ENCODE data around the gene ZNF83.
"Not testable (repeated sequence)": the region's sequence is repeated elsewhere in the genome, so short reads cannot be mapped to it uniquely, and the experiment has no call there.

Gene ZNF83

GRCh38 chr19:52637718-52638585 lies at the start of gene ZNF83:
ZNF83 (minus strand) TSS chr19:52638355.
- peak; percentile 95 to 98 for DNase-seq

DNA sequence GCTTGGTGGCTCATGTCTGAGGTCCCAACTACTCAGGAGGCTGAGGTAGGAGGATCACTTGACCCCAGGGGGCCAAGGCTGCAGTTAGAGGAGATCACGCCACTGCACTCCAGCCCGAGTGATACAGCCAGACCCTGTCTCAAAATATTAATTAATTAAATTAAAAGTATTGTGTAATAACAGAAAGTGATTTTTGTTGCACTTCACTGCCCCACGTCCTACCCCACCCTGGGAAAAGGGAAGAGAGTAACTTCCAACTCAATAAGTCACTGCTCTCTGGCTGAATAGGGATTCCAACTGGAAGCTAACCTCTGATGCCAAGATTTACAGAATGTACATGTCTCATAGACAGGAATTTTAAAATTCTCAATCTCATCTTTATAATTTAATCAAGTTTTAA lies 49.5 kb upstream of the ZNF83 start:
- no peak for DNase-seq

DNA sequence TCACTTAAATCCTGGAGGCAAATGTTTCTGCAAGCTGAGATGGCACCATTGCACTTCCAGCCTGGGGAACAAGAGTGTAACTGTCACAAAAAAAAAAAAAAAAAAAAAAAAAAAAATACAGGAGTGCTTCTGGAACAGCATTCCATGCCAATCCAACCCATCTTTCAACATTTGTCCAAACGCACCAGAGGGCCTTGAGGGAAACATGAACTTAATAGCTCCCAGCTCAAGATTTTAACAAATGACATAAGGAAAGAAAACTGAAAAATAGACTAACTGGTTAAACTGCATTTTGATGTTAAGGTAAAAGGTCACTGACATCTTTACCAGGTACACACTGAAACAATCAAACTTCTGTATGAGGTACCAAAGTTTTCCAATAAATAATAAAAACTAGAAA lies 47.7 kb upstream of the ZNF83 start:
- DNase-seq: no peak

DNA sequence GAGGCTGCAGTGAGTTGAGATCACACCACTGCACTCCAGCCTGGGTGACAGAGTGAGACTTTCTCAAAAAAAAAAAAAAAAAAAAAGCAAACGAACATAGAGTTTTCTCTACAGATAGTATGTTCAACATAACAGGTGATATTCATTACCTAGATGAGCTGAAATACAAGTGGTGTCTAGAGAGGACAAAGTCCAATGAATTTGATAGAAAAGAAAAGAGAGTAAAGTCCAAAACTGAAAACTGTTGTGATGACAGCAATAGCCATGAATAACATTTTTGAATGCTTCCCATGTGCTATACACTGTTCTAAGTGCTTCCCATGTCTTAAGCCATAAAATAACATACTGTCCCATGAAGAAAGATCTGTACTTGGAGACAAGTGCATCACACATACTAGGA lies 43.1 kb upstream of the ZNF83 start:
- DNase-seq: not testable (repeated sequence)

- DNase-seq: no peak
These were observed 41.4 kb upstream of the ZNF83 start for GRCh38 chr19:52679598-52679997.

DNA sequence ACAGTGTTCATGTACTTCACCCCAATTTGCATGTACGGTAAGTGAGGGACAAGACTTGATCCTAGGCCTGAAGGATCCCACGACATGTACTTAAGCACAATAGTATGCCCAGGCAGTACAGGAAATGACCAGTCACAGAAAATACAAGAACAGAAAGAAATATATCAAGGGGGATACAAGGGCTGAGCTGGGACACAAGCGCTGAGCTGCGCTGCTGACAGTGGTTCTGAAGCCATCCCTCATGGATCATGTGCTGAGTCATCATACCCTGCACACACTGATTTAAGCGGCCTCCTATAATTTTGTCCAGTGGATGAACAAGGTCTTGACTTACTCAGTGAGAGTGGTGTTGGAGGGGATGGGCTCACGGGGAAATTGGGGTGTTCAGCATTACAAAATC lies 37.1 kb upstream of the ZNF83 start:
- not testable (repeated sequence) for DNase-seq

DNA sequence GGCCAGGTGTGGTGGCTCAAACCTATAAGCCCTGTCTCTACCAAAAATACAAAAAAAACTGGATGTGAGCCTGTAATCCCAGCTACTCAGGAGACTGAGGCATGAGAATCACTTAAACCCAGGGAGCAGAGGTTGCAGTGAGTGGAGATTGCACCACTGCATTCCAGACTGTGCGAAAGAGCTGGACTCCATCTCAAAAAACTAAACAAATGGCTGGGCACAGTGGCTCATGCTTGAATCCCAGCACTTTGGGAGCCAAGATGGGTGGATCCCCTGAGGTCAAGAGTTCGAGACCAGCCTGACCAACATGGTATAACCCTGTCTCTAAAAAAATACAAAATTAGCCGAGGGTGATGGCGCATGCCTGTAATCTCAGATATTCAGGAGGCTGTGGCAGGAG lies 34.9 kb upstream of the ZNF83 start:
- DNase-seq: no peak

DNA sequence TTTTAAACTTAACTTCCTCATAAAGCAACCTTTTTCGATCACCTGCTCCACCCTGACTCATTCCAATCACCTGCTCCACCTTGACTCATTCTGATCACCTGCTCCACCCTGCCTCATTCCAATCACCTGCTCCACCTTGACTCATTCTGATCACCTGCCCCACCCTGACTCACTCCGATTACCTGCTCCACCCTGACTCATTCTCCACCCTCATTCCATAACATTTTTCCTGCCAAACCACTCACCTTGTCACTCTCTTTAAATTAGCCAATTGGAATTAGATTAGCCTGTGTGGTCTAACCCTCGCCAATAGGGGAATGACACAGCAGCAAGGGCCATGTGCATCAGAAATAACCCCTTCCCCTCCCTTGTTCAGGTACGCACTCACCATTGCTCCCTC lies 31.9 kb upstream of the ZNF83 start:
- no peak for DNase-seq

- DNase-seq: no peak
These were observed 31.4 kb upstream of the ZNF83 start for GRCh38 chr19:52669586-52669985.

- no peak for DNase-seq
These were observed 29.8 kb upstream of the ZNF83 start for GRCh38 chr19:52667972-52668371.

DNA sequence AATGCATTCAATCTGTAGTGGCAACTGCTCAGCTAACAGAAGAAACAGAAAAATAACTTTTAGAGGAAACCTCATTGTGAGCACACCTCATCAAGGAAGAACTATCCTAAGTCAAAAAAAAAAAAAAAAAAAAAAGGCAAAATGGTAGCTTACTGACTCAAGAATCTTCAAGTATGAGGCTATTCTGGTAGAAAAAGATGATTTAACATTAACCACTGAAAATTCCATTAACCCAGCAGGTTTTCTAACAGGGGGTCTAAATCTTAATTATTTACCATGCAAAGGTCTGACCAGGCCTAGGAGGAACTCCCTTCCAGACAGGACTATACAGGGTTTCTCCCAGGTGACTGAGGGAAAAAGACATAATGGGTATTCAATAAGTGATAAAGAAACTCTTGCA lies 28.4 kb upstream of the ZNF83 start:
- DNase-seq: no peak

GRCh38 chr19:52665529-52665928 lies 27.4 kb upstream of the ZNF83 start:
- no peak for DNase-seq

DNA sequence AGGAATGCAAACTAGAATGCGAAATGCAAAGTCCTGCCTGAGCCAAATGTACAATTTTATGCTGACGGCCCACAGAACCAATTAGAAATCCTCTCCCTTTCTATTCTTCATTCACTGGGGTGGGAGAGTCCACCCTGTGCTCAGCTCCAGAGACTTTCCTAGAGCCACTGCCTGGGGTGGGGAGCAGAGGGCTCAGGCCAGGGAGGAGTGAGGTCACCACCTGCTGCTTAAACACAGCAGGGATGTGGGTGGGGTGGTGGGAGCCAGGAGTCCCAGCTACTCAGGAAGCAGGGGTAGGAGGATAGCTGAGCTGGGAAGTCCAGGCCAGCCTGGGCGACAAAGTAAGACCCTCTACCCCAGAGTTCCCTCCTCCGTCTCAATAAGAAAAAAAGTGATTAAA lies 26.9 kb upstream of the ZNF83 start:
- DNase-seq: no peak

DNA sequence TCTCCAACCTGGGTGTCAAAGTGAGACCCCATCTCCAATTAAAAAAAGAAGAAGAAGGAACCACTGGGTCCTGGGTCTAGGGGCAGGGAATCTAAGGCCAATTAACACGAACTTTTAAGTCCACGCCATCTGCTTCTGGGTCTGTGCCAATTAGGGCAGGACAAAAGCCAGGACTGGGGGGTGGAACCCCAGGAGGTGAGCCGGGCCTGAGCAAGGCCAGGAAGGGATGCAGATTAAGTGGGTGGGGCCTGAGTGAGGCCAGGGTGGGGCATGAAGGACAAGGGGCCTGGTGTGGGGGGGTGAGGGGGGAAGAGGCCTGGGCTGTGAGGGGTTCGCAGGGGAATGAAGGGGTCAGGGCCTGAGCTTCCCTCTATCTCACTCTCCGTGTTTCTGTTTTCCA lies 26.3 kb upstream of the ZNF83 start:
- DNase-seq: no peak

DNA sequence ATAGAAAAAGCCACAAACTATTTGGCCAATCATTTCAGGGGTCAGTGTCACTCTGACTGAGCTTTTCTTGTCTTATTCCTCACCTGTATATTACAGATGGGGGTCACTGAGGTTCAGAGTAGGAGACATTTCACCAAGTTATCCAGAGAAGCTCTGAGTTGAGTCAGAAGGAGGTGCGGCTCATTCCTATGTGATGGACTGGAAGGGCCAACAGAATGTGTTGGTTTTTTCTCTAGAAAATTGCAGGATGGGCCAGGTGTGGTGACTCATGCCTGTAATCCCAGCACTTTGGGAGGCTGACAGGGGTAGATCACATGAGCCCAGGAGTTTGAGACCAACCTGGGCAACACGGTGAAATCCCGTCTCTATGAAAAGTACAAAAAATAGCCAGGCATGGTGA lies 24.5 kb upstream of the ZNF83 start:
- no peak for DNase-seq

DNA sequence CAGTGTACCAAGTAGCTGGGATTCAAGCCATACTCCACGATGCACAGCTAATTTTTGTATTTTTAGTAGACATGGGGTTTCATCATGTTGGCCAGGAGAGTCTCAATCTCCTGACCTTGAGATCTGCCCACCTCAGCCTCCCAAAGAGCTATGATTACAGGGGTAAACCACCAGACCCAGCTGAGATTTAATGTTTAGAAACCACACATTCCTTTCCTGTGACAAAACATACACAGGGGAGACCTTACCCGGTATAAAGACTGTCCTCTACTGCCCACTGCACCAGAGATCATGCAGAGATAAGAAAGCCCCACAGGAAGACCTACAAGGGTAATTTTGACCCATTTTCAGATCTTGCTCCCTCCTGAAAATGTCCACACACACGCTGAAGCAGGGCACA lies 22.8 kb upstream of the ZNF83 start:
- no peak for DNase-seq

DNA sequence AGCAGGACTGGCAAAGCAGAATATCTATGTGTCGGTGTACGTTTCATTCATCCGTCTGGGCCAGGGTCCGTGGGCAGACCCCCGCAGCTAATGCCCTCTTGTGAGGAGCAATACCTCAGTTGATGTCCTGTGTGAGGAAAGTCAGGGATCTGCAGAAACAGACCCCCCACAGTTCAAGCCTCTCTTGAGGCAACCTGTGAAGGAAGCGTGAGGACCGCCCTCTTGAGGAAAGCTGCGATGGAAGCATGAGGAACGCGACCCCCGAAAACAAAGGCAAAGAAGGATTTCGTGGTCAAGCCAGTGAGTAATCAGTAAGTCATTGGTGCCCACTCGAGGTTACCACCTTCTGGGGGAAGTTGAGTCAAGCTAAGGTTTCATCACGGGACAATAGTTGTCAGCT lies 20.9 kb upstream of the ZNF83 start:
- DNase-seq: no peak

- no peak for DNase-seq
These were observed 20.4 kb upstream of the ZNF83 start for GRCh38 chr19:52658595-52658994.

- DNase-seq: no peak
These were observed 15.0 kb upstream of the ZNF83 start for GRCh38 chr19:52653161-52653560.

GRCh38 chr19:52651956-52652355 lies 13.8 kb upstream of the ZNF83 start:
- no peak for DNase-seq

DNA sequence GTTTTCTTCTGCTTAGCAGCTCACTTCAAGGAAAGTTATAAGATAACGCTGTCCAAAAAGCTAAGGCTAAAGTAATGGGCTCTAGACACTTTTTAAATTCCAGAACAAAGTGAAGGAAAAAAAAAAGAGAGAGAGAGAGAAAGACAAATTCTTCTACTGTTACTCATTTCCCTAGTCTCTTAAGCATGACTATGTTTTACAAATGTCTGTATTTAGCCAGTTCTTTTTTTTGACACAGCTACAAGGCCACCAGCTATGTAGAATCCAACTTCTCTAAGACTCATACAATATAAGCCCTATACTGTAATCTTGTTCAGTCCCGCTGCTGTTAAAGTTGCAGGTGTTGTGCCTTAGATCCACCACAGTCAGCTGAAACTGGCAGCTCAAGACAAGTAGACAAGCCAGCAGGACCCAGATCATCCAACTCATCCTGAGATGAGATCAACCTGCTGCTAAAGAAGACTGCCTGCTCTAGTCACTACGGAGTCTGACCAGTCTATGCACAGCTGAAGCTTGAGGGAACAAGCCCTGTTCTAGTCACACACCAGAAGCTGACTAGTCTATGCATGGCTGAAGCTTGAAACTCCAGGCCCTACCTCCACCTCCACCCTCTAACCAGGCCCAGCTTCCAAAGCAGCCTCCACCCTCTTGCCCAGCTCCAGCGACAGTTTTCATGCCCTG lies 10.3 kb upstream of the ZNF83 start:
- DNase-seq: no peak

DNA sequence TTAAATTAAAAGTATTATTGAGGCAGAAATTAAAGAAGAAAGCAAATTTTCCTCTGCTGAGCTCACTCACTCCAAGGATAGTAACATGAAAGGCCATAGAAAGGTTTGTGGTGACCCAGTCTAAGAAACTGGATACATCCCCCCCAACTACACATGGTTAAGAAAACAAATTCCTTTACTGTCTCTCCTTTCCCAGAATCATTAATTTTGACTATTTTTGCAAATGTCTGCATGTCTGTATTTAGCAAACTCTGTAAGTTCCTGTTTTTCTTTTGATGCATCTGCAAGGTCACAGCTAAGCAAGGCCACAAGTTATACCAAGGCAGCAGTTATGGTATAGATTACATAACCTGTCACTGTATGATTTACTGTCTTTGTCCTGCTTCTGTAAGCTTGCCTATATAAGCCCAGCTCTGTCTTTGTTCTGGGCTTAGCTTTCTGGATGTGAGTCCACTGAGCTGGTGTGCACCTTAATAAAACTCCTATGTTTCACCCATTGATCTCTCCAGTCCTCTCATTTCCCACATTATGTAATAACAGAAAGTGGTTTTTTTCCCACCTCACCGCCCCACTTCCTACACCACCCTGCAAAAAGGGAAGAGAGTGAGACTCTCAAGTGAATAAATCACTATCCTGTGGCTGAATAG lies 8.5 kb upstream of the ZNF83 start:
- no peak for DNase-seq

- no peak for DNase-seq
These were observed 2.8 kb upstream of the ZNF83 start for GRCh38 chr19:52640916-52641315.

- DNase-seq: no peak
These were observed 1.8 kb upstream of the ZNF83 start for GRCh38 chr19:52639996-52640395.

All from CD4-positive, alpha-beta T cell treated with Interferon alpha-2 for 1 hour (primary cell).